Spleen (tissue), 11 donors: ENCODE measurements around the gene ACVR1. TPM values are rescaled to one million over a fixed set of nuclear protein-coding genes. Genes with fewer than 3 reads are reported as not detected.

ENCODE experiments used
- DNase-seq: peaks from one replicate; pipeline ENCODE4 v3.0.0-alpha.2; 2020
- H3K27ac ChIP-seq, 8 donors: fragments of 200-600 bp; sonication (generic) in 7 of 8; 1 replicate in 4 of 8; 2 replicates in 4 of 8; pipeline versions ENCODE4 v1.5.0 to v1.8.0; 2016 to 2021; ENCODE audit warnings: inconsistent platforms in 4 of 8, mild to moderate bottlenecking in 4 of 8, moderate library complexity in 1 of 8
- H3K27me3 ChIP-seq, 7 donors: fragments of 200-600 bp; sonication (generic) in 6 of 7; replicated peaks in 1 of 7; 1 replicate in 4 of 7; 2 replicates in 3 of 7; pipeline versions ENCODE4 v1.5.0 to v1.8.0; 2016 to 2021; ENCODE audit warnings: inconsistent platforms in 3 of 7, mild to moderate bottlenecking in 1 of 7
- H3K36me3 ChIP-seq, 6 donors: fragments of 200-600 bp; sonication (generic) in 5 of 6; 1 replicate in 4 of 6; 2 replicates in 2 of 6; pipeline versions ENCODE4 v1.5.0 to v1.8.0; 2016 to 2021; ENCODE audit warnings: inconsistent platforms in 2 of 6
- H3K4me1 ChIP-seq, 6 donors: fragments of 200-600 bp; sonication (generic) in 5 of 6; 1 replicate in 3 of 6; 2 replicates in 3 of 6; pipeline versions ENCODE4 v1.5.0 to v1.8.0; 2016 to 2021; ENCODE audit warnings: inconsistent platforms in 3 of 6
- H3K4me3 ChIP-seq, 8 donors: fragments of 200-600 bp; sonication (generic) in 7 of 8; 1 replicate in 4 of 8; 2 replicates in 4 of 8; pipeline versions ENCODE4 v1.5.0 to v1.8.0; 2016 to 2021; ENCODE audit warnings: inconsistent platforms in 4 of 8, mild to moderate bottlenecking in 4 of 8, moderate library complexity in 2 of 8
- H3K9me3 ChIP-seq, 8 donors: fragments of 200-600 bp; sonication (generic) in 7 of 8; 1 replicate in 4 of 8; 2 replicates in 4 of 8; pipeline versions ENCODE4 v1.5.0 to v1.8.0; 2016 to 2021; ENCODE audit warnings: inconsistent platforms in 4 of 8
- CTCF ChIP-seq, 11 experiments: fragments of 200-600 bp in 7 of 11; fragments of 450-650 bp in 4 of 11; sonication (generic) in 4 of 11; IDR thresholded peaks in 8 of 11; conservative IDR thresholded peaks in 3 of 11; 1 replicate in 7 of 11; 2 replicates in 4 of 11; pipeline versions ENCODE4 v1.4.0 to v1.8.0; 2016 to 2021; ENCODE audit warnings: antibody characterized with exemption in 11 of 11, inconsistent platforms in 4 of 11, mild to moderate bottlenecking in 1 of 11
- POLR2A ChIP-seq, 3 donors: fragments of 450-650 bp; IDR thresholded peaks; one replicate each; pipeline ENCODE4 v1.5.1; 2017; ENCODE audit warnings: antibody characterized with exemption in 3 of 3, mild to moderate bottlenecking in 1 of 3
- POLR2AphosphoS5 ChIP-seq, 3 donors: sonication (generic); formaldehyde crosslinking; IDR thresholded peaks; one replicate each; pipeline ENCODE4 v1.5.1; 2017; ENCODE audit warnings: antibody characterized with exemption in 3 of 3
- WGBS, 5 donors: extraction: QIAGEN DNeasy Blood & Tissue Kit in 3 of 5; methylation state at CpG; one replicate each; pipeline versions ENCODE4 v1.1.5 to v1.1.7; 2013 to 2018; 5-methylcytosine and 5-hydroxymethylcytosine counted together
- intact Hi-C: fragments of 100-400 bp; cut with DNase I; formaldehyde crosslinking; loops from one replicate; pipeline ENCODE4 v1.15.0; 2023; ENCODE audit warnings: low total_unique reads
- polyA plus RNA-seq, 3 donors: library from polyadenylated mRNA; stranded (reverse); fragments of 200-250 nt; gene quantifications; one replicate each; pipeline ENCODE4 v1.2.1, GENCODE V29; 2013
- total RNA-seq, 7 donors: library from RNA; depleted of rRNA in 3 of 7; stranded (reverse); fragments of >200 nt in 3 of 7; fragmentation: NEBNext Ultra II Directional in 4 of 7; extraction: Animal tissue kit (Norgen Biotek cat#: 25700) in 4 of 7; gene quantifications; one replicate each; pipeline versions ENCODE4 v1.1.0 to v1.2.1, GENCODE V29; 2016 to 2021
- donor health status: healthy with polysubstance abuse.
- donor health status: DM: no; HTN: no; CAD: no; lungs with moderate emphysema.
- donor health status: DM: no; HTN: no; CAD: no.
- donor health status: Bipolar disorder and iron deficiency.
- donor health status: healthy.
- donor health status: DM: no; HTN: no; CAD: no.
- donor health status: DM: yes; HTN: yes; CAD: no.

Gene ACVR1
- total and polyA plus RNA-seq, 10 donors = 2.1 to 23.8 (median 13.6) TPM

GRCh38 chr2:157838442-157839161 lies 37.5 kb downstream of the ACVR1 start:
- TF ChIP-seq POLR2A (IDR thresholded peaks at IDR 0.05) (no peak), POLR2AphosphoS5 (IDR thresholded peaks at IDR 0.05) (peak in 1 of 3 donors; percentile 44), CTCF (IDR thresholded peaks at IDR 0.05 in 8 of 11, conservative IDR thresholded peaks at IDR 0.05 in 3 of 11) (no peak)
- Histone ChIP-seq H3K4me3 (peak overlapping the region in 6 of 8 donors; percentile 2 to 53 (median 10)), H3K4me1 (peaks cover 0 to 61% (median 24%) of the 10 kb centered on the region in 6 donors), H3K27me3 (no peaks in the 10 kb centered on the region), H3K9me3 (no peaks in the 10 kb centered on the region), H3K36me3 (no peaks in the 10 kb centered on the region), H3K27ac (peak overlapping the region in 7 of 8 donors; percentile 16 to 77 (median 65))
- intact Hi-C loops = no loop called here
- no peak for DNase-seq
- 17 to 28% (median 22%) methylated on average over 4 of the region's 4 CpGs for WGBS, 5 donors

- WGBS, 5 donors = 36 to 54% (median 42%) methylated on average over 13 of the region's 13 CpGs
- H3K4me1 ChIP-seq = peaks cover 0 to 55% (median 23%) of the 10 kb centered on the region in 6 donors
Measured at GRCh38 chr2:157837851-157838441, 38.2 kb downstream of the ACVR1 start.

GRCh38 chr2:157836531-157836930 lies 39.6 kb downstream of the ACVR1 start:
- H3K27ac ChIP-seq = no peak overlapping the region
- TF ChIP-seq POLR2AphosphoS5 (IDR thresholded peaks at IDR 0.05) (no peak), CTCF (IDR thresholded peaks at IDR 0.05 in 8 of 11, conservative IDR thresholded peaks at IDR 0.05 in 3 of 11) (no peak), POLR2A (IDR thresholded peaks at IDR 0.05) (no peak)

More at GRCh38 chr2:157837851-157838441, 38.2 kb downstream of the ACVR1 start:
- no peaks in the 10 kb centered on the region for H3K36me3 ChIP-seq
- intact Hi-C loops = no loop called here
- peak overlapping the region in 7 of 8 donors; percentile 16 to 77 (median 65) for H3K27ac ChIP-seq
- no peak for TF ChIP-seq POLR2A (IDR thresholded peaks at IDR 0.05)
- no peak for TF ChIP-seq CTCF (IDR thresholded peaks at IDR 0.05 in 8 of 11, conservative IDR thresholded peaks at IDR 0.05 in 3 of 11)
- no peak for TF ChIP-seq POLR2AphosphoS5 (IDR thresholded peaks at IDR 0.05)
- H3K27me3 ChIP-seq = no peaks in the 10 kb centered on the region
- H3K9me3 ChIP-seq = no peaks in the 10 kb centered on the region
- DNase-seq = no peak
- peak overlapping the region in 6 of 8 donors; percentile 2 to 53 (median 10) for H3K4me3 ChIP-seq

GRCh38 chr2:157835425-157835824 lies 40.7 kb downstream of the ACVR1 start:
- TF ChIP-seq POLR2AphosphoS5 (IDR thresholded peaks at IDR 0.05) (no peak), POLR2A (IDR thresholded peaks at IDR 0.05) (no peak), CTCF (IDR thresholded peaks at IDR 0.05 in 8 of 11, conservative IDR thresholded peaks at IDR 0.05 in 3 of 11) (no peak)
- H3K36me3 ChIP-seq = no peaks in the 10 kb centered on the region
- no peak for DNase-seq
- WGBS, 5 donors = 81 to 100% (median 89%) methylated on average over 1 of the region's 1 CpG
- H3K4me1 ChIP-seq = peaks cover 0 to 39% (median 17%) of the 10 kb centered on the region in 6 donors
- intact Hi-C loops = no loop called here
- H3K9me3 ChIP-seq = no peaks in the 10 kb centered on the region
- H3K27ac ChIP-seq = no peak overlapping the region
- H3K27me3 ChIP-seq = no peaks in the 10 kb centered on the region
- H3K4me3 ChIP-seq = no peak overlapping the region

More at GRCh38 chr2:157836531-157836930, 39.6 kb downstream of the ACVR1 start:
- intact Hi-C loops = no loop called here
- Histone ChIP-seq H3K9me3 (no peaks in the 10 kb centered on the region), H3K4me1 (peaks cover 0 to 44% (median 17%) of the 10 kb centered on the region in 6 donors), H3K4me3 (no peak overlapping the region), H3K27me3 (no peaks in the 10 kb centered on the region), H3K36me3 (no peaks in the 10 kb centered on the region)
- WGBS, 5 donors = 84 to 91% (median 88%) methylated on average over 3 of the region's 3 CpGs
- DNase-seq = no peak
